ENCODE results near the gene EPS15.

EPS15 gene

GRCh38 chr1:51344602-51345299 is 174.3 kb downstream of the EPS15 start:
- Histone ChIP-seq H3K4me3 (ENCODE audit: insufficient read depth, low read depth, low read length) (peak overlapping the region; percentile 13), H3K27me3 (ENCODE audit: control insufficient read depth, insufficient read depth, low read length, poor library complexity, severe bottlenecking) (peaks cover 30% of the 10 kb centered on the region), H3K9me3 (ENCODE audit: control insufficient read depth, low read length) (no peaks in the 10 kb centered on the region), H3K4me1 (ENCODE audit: control insufficient read depth, insufficient read depth, low read length) (no peaks in the 10 kb centered on the region), H3K36me3 (ENCODE audit: control insufficient read depth, insufficient read depth, low read length) (no peaks in the 10 kb centered on the region), H3K27ac (ENCODE audit: insufficient read depth, low read depth, low read length, poor library complexity, severe bottlenecking) (no peak overlapping the region)
- 10 to 13% methylated on average over 60 of the region's 60 CpGs for WGBS, 2 experiments

- H3K27ac ChIP-seq (ENCODE audit: insufficient read depth, low read depth, low read length, poor library complexity, severe bottlenecking) = no peak overlapping the region
- 81 to 87% methylated on average over 7 of the region's 7 CpGs for WGBS, 2 experiments
- H3K9me3 ChIP-seq (ENCODE audit: control insufficient read depth, low read length) = no peaks in the 10 kb centered on the region
- H3K27me3 ChIP-seq (ENCODE audit: control insufficient read depth, insufficient read depth, low read length, poor library complexity, severe bottlenecking) = peaks cover 30% of the 10 kb centered on the region
- H3K4me1 ChIP-seq (ENCODE audit: control insufficient read depth, insufficient read depth, low read length) = no peaks in the 10 kb centered on the region
- no peak overlapping the region for H3K4me3 ChIP-seq (ENCODE audit: insufficient read depth, low read depth, low read length)
- H3K36me3 ChIP-seq (ENCODE audit: control insufficient read depth, insufficient read depth, low read length) = no peaks in the 10 kb centered on the region
These were observed 174.8 kb downstream of the EPS15 start for GRCh38 chr1:51344276-51344601.

- Histone ChIP-seq H3K27ac (ENCODE audit: insufficient read depth, low read depth, low read length, poor library complexity, severe bottlenecking) (no peak overlapping the region), H3K4me1 (ENCODE audit: control insufficient read depth, insufficient read depth, low read length) (no peaks in the 10 kb centered on the region), H3K27me3 (ENCODE audit: control insufficient read depth, insufficient read depth, low read length, poor library complexity, severe bottlenecking) (peaks cover 30% of the 10 kb centered on the region), H3K4me3 (ENCODE audit: insufficient read depth, low read depth, low read length) (no peak overlapping the region), H3K36me3 (ENCODE audit: control insufficient read depth, insufficient read depth, low read length) (no peaks in the 10 kb centered on the region), H3K9me3 (ENCODE audit: control insufficient read depth, low read length) (no peaks in the 10 kb centered on the region)
- WGBS, 2 experiments = 91 to 97% methylated on average over 3 of the region's 3 CpGs
These were observed 175.4 kb downstream of the EPS15 start for GRCh38 chr1:51343624-51344023.

- no peak overlapping the region for H3K4me3 ChIP-seq (ENCODE audit: insufficient read depth, low read depth, low read length)
- 92 to 95% methylated on average over 9 of the region's 9 CpGs for WGBS, 2 experiments
- H3K4me1 ChIP-seq (ENCODE audit: control insufficient read depth, insufficient read depth, low read length) = no peaks in the 10 kb centered on the region
- H3K27me3 ChIP-seq (ENCODE audit: control insufficient read depth, insufficient read depth, low read length, poor library complexity, severe bottlenecking) = peaks cover 30% of the 10 kb centered on the region
- H3K27ac ChIP-seq (ENCODE audit: insufficient read depth, low read depth, low read length, poor library complexity, severe bottlenecking) = no peak overlapping the region
- H3K36me3 ChIP-seq (ENCODE audit: control insufficient read depth, insufficient read depth, low read length) = no peaks in the 10 kb centered on the region
- H3K9me3 ChIP-seq (ENCODE audit: control insufficient read depth, low read length) = no peaks in the 10 kb centered on the region
These were observed 176.4 kb downstream of the EPS15 start for GRCh38 chr1:51342591-51343206.

- Histone ChIP-seq H3K36me3 (ENCODE audit: control insufficient read depth, insufficient read depth, low read length) (no peaks in the 10 kb centered on the region), H3K27me3 (ENCODE audit: control insufficient read depth, insufficient read depth, low read length, poor library complexity, severe bottlenecking) (peaks cover 30% of the 10 kb centered on the region), H3K4me3 (ENCODE audit: insufficient read depth, low read depth, low read length) (no peak overlapping the region), H3K27ac (ENCODE audit: insufficient read depth, low read depth, low read length, poor library complexity, severe bottlenecking) (no peak overlapping the region), H3K9me3 (ENCODE audit: control insufficient read depth, low read length) (no peaks in the 10 kb centered on the region), H3K4me1 (ENCODE audit: control insufficient read depth, insufficient read depth, low read length) (no peaks in the 10 kb centered on the region)
- 88 to 89% methylated on average over 4 of the region's 4 CpGs for WGBS, 2 experiments
These were observed 177.1 kb downstream of the EPS15 start for GRCh38 chr1:51341876-51342496.

- Histone ChIP-seq H3K27ac (ENCODE audit: insufficient read depth, low read depth, low read length, poor library complexity, severe bottlenecking) (no peak overlapping the region), H3K4me3 (ENCODE audit: insufficient read depth, low read depth, low read length) (no peak overlapping the region), H3K27me3 (ENCODE audit: control insufficient read depth, insufficient read depth, low read length, poor library complexity, severe bottlenecking) (peaks cover 28% of the 10 kb centered on the region), H3K36me3 (ENCODE audit: control insufficient read depth, insufficient read depth, low read length) (no peaks in the 10 kb centered on the region), H3K9me3 (ENCODE audit: control insufficient read depth, low read length) (no peaks in the 10 kb centered on the region), H3K4me1 (ENCODE audit: control insufficient read depth, insufficient read depth, low read length) (no peaks in the 10 kb centered on the region)
- 92 to 94% methylated on average over 6 of the region's 6 CpGs for WGBS, 2 experiments
These were observed 178.7 kb downstream of the EPS15 start for GRCh38 chr1:51340380-51340779.

GRCh38 chr1:51336711-51337110 is 182.4 kb downstream of the EPS15 start:
- Histone ChIP-seq H3K27ac (ENCODE audit: insufficient read depth, low read depth, low read length, poor library complexity, severe bottlenecking) (no peak overlapping the region), H3K4me3 (ENCODE audit: insufficient read depth, low read depth, low read length) (no peak overlapping the region), H3K4me1 (ENCODE audit: control insufficient read depth, insufficient read depth, low read length) (no peaks in the 10 kb centered on the region), H3K36me3 (ENCODE audit: control insufficient read depth, insufficient read depth, low read length) (no peaks in the 10 kb centered on the region), H3K27me3 (ENCODE audit: control insufficient read depth, insufficient read depth, low read length, poor library complexity, severe bottlenecking) (peaks cover 1% of the 10 kb centered on the region), H3K9me3 (ENCODE audit: control insufficient read depth, low read length) (no peaks in the 10 kb centered on the region)
- 93 to 95% methylated on average over 4 of the region's 4 CpGs for WGBS, 2 experiments

GRCh38 chr1:51336004-51336403 is 183.1 kb downstream of the EPS15 start:
- Histone ChIP-seq H3K36me3 (ENCODE audit: control insufficient read depth, insufficient read depth, low read length) (no peaks in the 10 kb centered on the region), H3K27ac (ENCODE audit: insufficient read depth, low read depth, low read length, poor library complexity, severe bottlenecking) (no peak overlapping the region), H3K4me1 (ENCODE audit: control insufficient read depth, insufficient read depth, low read length) (no peaks in the 10 kb centered on the region), H3K9me3 (ENCODE audit: control insufficient read depth, low read length) (no peaks in the 10 kb centered on the region), H3K27me3 (ENCODE audit: control insufficient read depth, insufficient read depth, low read length, poor library complexity, severe bottlenecking) (peaks cover 8% of the 10 kb centered on the region), H3K4me3 (ENCODE audit: insufficient read depth, low read depth, low read length) (no peak overlapping the region)
- 93 to 96% methylated on average over 3 of the region's 3 CpGs for WGBS, 2 experiments

- H3K27me3 ChIP-seq (ENCODE audit: control insufficient read depth, insufficient read depth, low read length, poor library complexity, severe bottlenecking) = peaks cover 25% of the 10 kb centered on the region
- no peak overlapping the region for H3K27ac ChIP-seq (ENCODE audit: insufficient read depth, low read depth, low read length, poor library complexity, severe bottlenecking)
- no peaks in the 10 kb centered on the region for H3K9me3 ChIP-seq (ENCODE audit: control insufficient read depth, low read length)
- H3K4me1 ChIP-seq (ENCODE audit: control insufficient read depth, insufficient read depth, low read length) = no peaks in the 10 kb centered on the region
- H3K36me3 ChIP-seq (ENCODE audit: control insufficient read depth, insufficient read depth, low read length) = no peaks in the 10 kb centered on the region
- peak overlapping the region; percentile 45 for H3K4me3 ChIP-seq (ENCODE audit: insufficient read depth, low read depth, low read length)
- WGBS, 2 experiments = 41 to 54% methylated on average over 6 to 7 of the region's 7 CpGs
These were observed 187.6 kb downstream of the EPS15 start for GRCh38 chr1:51331206-51332100.
